Neural progenitor cell (in vitro differentiated cells): Measurements from ENCODE around the gene LILRB2. TPM values are rescaled to one million over a fixed set of nuclear protein-coding genes. Genes with fewer than 3 reads are reported as not detected.
"Not testable (repeated sequence)": the region's sequence is repeated elsewhere in the genome, so short reads cannot be mapped to it uniquely, and the experiment has no call there.

Experiments used
- DNase-seq: peaks from one replicate; pipeline ENCODE4 v3.0.0-alpha.2; 2016; ENCODE audit warnings: low spot score
- H2AFZ ChIP-seq: fragments of 200-600 bp; sonication (generic); replicated peaks from 2 replicates; pipeline ENCODE4 v1.6.1; 2016; ENCODE audit warnings: antibody characterized with exemption
- H3F3A ChIP-seq: fragments of 200-600 bp; sonication (generic); 2 replicates; pipeline ENCODE4 v1.6.1; 2016; ENCODE audit warnings: antibody characterized with exemption, low read depth
- H3K27ac ChIP-seq: fragments of 200-600 bp; sonication (generic); 2 replicates; pipeline ENCODE4 v1.5.1; 2016; ENCODE audit warnings: mild to moderate bottlenecking
- H3K27me3 ChIP-seq: fragments of 200-600 bp; sonication (generic); 2 replicates; pipeline ENCODE4 v1.6.1; 2016; ENCODE audit warnings: mild to moderate bottlenecking, moderate library complexity
- H3K36me3 ChIP-seq: fragments of 200-600 bp; sonication (generic); 2 replicates; pipeline ENCODE4 v1.5.1; 2016
- H3K4me1 ChIP-seq: fragments of 200-600 bp; sonication (generic); 2 replicates; pipeline ENCODE4 v1.6.1; 2016; ENCODE audit warnings: mixed run types
- H3K4me2 ChIP-seq: fragments of 200-600 bp; sonication (generic); 2 replicates; pipeline ENCODE4 v1.6.1; 2016
- H3K4me3 ChIP-seq: fragments of 200-600 bp; sonication (generic); 2 replicates; pipeline ENCODE4 v1.5.1; 2016
- H3K79me2 ChIP-seq: fragments of 200-600 bp; sonication (generic); 2 replicates; pipeline ENCODE4 v1.6.1; 2016; ENCODE audit warnings: low read depth
- H3K9ac ChIP-seq: fragments of 200-600 bp; sonication (generic); 2 replicates; pipeline ENCODE4 v1.6.1; 2016
- H3K9me3 ChIP-seq: fragments of 200-600 bp; sonication (generic); 2 replicates; pipeline ENCODE4 v1.5.1; 2016; ENCODE audit warnings: low read depth
- H4K20me1 ChIP-seq: fragments of 200-600 bp; sonication (generic); 2 replicates; pipeline ENCODE4 v1.6.1; 2016; ENCODE audit warnings: low read depth
- H3K27ac Mint-ChIP-seq: 3 replicates; pipeline ENCODE4 v1.8.0; 2021; ENCODE audit warnings: mixed read lengths
- H3K27me3 Mint-ChIP-seq: 2 replicates; pipeline ENCODE4 v1.8.0; 2022; ENCODE audit warnings: low read depth, mild to moderate bottlenecking, inconsistent platforms, moderate library complexity, mixed read lengths; ENCODE audit not compliant: insufficient read depth
- H3K36me3 Mint-ChIP-seq: 3 replicates; pipeline ENCODE4 v1.8.0; 2021; ENCODE audit warnings: mixed read lengths
- H3K4me1 Mint-ChIP-seq: 3 replicates; pipeline ENCODE4 v1.8.0; 2021; ENCODE audit warnings: mixed read lengths
- H3K4me3 Mint-ChIP-seq: 3 replicates; pipeline ENCODE4 v1.8.0; 2021; ENCODE audit warnings: mild to moderate bottlenecking, moderate library complexity, mixed read lengths
- H3K9me3 Mint-ChIP-seq: 3 replicates; pipeline ENCODE4 v1.8.0; 2020; ENCODE audit warnings: mixed read lengths
- CTCF ChIP-seq: fragments of 200-600 bp; sonication (generic); IDR thresholded peaks from 2 replicates; pipeline ENCODE4 v1.5.1; 2017; ENCODE audit warnings: antibody characterized with exemption, mild to moderate bottlenecking
- EZH2 ChIP-seq: fragments of 200-600 bp; sonication (generic); IDR thresholded peaks from 2 replicates; pipeline ENCODE4 v1.6.1; 2017; ENCODE audit warnings: antibody characterized with exemption, mild to moderate bottlenecking, moderate library complexity
- EZH2phosphoT487 ChIP-seq: fragments of 200-600 bp; sonication (generic); IDR thresholded peaks from 2 replicates; pipeline ENCODE4 v1.6.1; 2017; ENCODE audit warnings: antibody characterized with exemption
- microRNA-seq: library from miRNA; unstranded; fragments of <30 nt; microRNA quantifications from one replicate; pipeline ENCODE4, GENCODE V29; 2016
- small RNA-seq: library from RNA; depleted of rRNA; stranded (forward); fragments of <200 nt; gene quantifications from one replicate; pipeline ENCODE3, GENCODE V24; 2015
- total RNA-seq: library from RNA; depleted of rRNA; stranded (reverse); fragments of >200 nt; gene quantifications from 2 replicates; pipeline ENCODE4 v1.2.3, GENCODE V29; 2015; ENCODE audit warnings: low replicate concordance

Gene LILRB2
- total RNA-seq, 1 donor from 2014 or later, result not detected

- Histone ChIP-seq H3K9ac (no peak overlapping the region), H3K36me3 (no peaks in the 10 kb centered on the region), H3K4me1 (no peaks in the 10 kb centered on the region), H3F3A (no peaks in the 10 kb centered on the region), H2AFZ (no peak overlapping the region), H3K27ac (no peak overlapping the region), H3K4me3 (no peak overlapping the region), H3K27me3 (peaks cover 61% of the 10 kb centered on the region), H3K4me2 (no peak overlapping the region), H3K9me3 (no peaks in the 10 kb centered on the region), H3K79me2 (no peaks in the 10 kb centered on the region), H4K20me1 (no peaks in the 10 kb centered on the region)
- TF ChIP-seq EZH2 (no peak), CTCF (no peak), EZH2phosphoT487 (no peak)
- no peak overlapping the region for H3K27ac Mint-ChIP-seq
- no peak for DNase-seq
- H3K36me3 Mint-ChIP-seq, result no peaks in the 10 kb centered on the region
- H3K27me3 Mint-ChIP-seq, result peaks cover 3% of the 10 kb centered on the region
- H3K9me3 Mint-ChIP-seq, result peaks cover 20% of the 10 kb centered on the region
- no peaks in the 10 kb centered on the region for H3K4me1 Mint-ChIP-seq
- no peak overlapping the region for H3K4me3 Mint-ChIP-seq
These were observed 50.9 kb downstream of the LILRB2 start for GRCh38 chr19:54230031-54230430.

GRCh38 chr19:54229146-54229545 lies 51.8 kb downstream of the LILRB2 start:
- H3K79me2 ChIP-seq, result no peaks in the 10 kb centered on the region
- Mint-ChIP-seq H3K4me3 (no peak overlapping the region), H3K36me3 (no peaks in the 10 kb centered on the region), H3K27ac (no peak overlapping the region), H3K27me3 (peaks cover 3% of the 10 kb centered on the region), H3K4me1 (no peaks in the 10 kb centered on the region), H3K9me3 (peaks cover 14% of the 10 kb centered on the region)
- TF ChIP-seq EZH2phosphoT487 (no peak), CTCF (no peak), EZH2 (no peak)
- no peaks in the 10 kb centered on the region for H3K36me3 ChIP-seq
- no peaks in the 10 kb centered on the region for H3K4me1 ChIP-seq
- no peak overlapping the region for H3K27ac ChIP-seq
- H3K4me3 ChIP-seq, result no peak overlapping the region
- peaks cover 56% of the 10 kb centered on the region for H3K27me3 ChIP-seq
- no peak overlapping the region for H2AFZ ChIP-seq
- H4K20me1 ChIP-seq, result no peaks in the 10 kb centered on the region
- DNase-seq, result no peak
- H3K9me3 ChIP-seq, result no peaks in the 10 kb centered on the region
- H3F3A ChIP-seq, result no peaks in the 10 kb centered on the region
- H3K9ac ChIP-seq, result no peak overlapping the region
- no peak overlapping the region for H3K4me2 ChIP-seq

GRCh38 chr19:54224619-54225018 lies 56.3 kb downstream of the LILRB2 start:
- not testable (repeated sequence) for H3K9ac ChIP-seq, H3K4me1 ChIP-seq, H2AFZ ChIP-seq, H3K27ac Mint-ChIP-seq, H3K79me2 ChIP-seq, H3K4me1 Mint-ChIP-seq, H3K36me3 Mint-ChIP-seq, DNase-seq, H3K4me2 ChIP-seq, H3K9me3 Mint-ChIP-seq, H3K4me3 Mint-ChIP-seq, H3F3A ChIP-seq, H3K36me3 ChIP-seq, H3K9me3 ChIP-seq, H3K4me3 ChIP-seq, H4K20me1 ChIP-seq, H3K27me3 Mint-ChIP-seq, H3K27ac ChIP-seq
- peaks cover 24% of the 10 kb centered on the region for H3K27me3 ChIP-seq

GRCh38 chr19:54223937-54224281 lies 57.0 kb downstream of the LILRB2 start:
- H3K4me3 Mint-ChIP-seq, DNase-seq: not testable (repeated sequence)

More at GRCh38 chr19:54223937-54224281, 57.0 kb downstream of the LILRB2 start:
- H3K27ac Mint-ChIP-seq, result peak overlapping the region; percentile 66
- H3K79me2 ChIP-seq, H3K27ac ChIP-seq, H3K4me2 ChIP-seq, H3K9me3 Mint-ChIP-seq, H3K4me3 ChIP-seq, H3K36me3 Mint-ChIP-seq, H3K36me3 ChIP-seq, H3K27me3 Mint-ChIP-seq, H3K9me3 ChIP-seq, H3K4me1 ChIP-seq, H4K20me1 ChIP-seq, H2AFZ ChIP-seq, H3F3A ChIP-seq, H3K9ac ChIP-seq, H3K4me1 Mint-ChIP-seq: not testable (repeated sequence)
- H3K27me3 ChIP-seq, result peaks cover 20% of the 10 kb centered on the region

Small RNA genes lying within 50 kb of the gene (microRNA-seq; reads per million reads assigned to microRNA genes)
- not detected for gene MIR4752

Small RNA genes lying within 50 kb of the gene (small RNA-seq; reads per million reads assigned to genes)
- gene AC245884.12 (not detected), gene MIR4752 (not detected), gene RNU6-1307P (not detected)

Other genes starting within 250 kb of the LILRB2 start
- 0.12 TPM in 1 of 2 replicates, not detected in the other for gene VSTM1, start 217.2 kb downstream of the LILRB2 start, total RNA-seq
- not detected in 2 replicates for gene TARM1, start 199.7 kb downstream of the LILRB2 start, total RNA-seq
- gene OSCAR, start 180.3 kb downstream of the LILRB2 start, total RNA-seq, result 2.4 TPM in 1 of 2 replicates, not detected in the other
- gene NDUFA3, start 178.3 kb downstream of the LILRB2 start, total RNA-seq, result 40.3 and 75.9 TPM in 2 replicates
- 9.4 and 18.0 TPM in 2 replicates for gene TFPT, start 165.5 kb downstream of the LILRB2 start, total RNA-seq
- gene PRPF31, start 165.4 kb downstream of the LILRB2 start, total RNA-seq, result 62.0 and 64.4 TPM in 2 replicates
- gene CNOT3, start 143.3 kb downstream of the LILRB2 start, total RNA-seq, result 23.2 and 29.4 TPM in 2 replicates
- 2.7 and 5.4 TPM in 2 replicates for gene LENG1, start 121.4 kb downstream of the LILRB2 start, total RNA-seq
- 0.46 TPM in 1 of 2 replicates, not detected in the other for gene TMC4, start 108.0 kb downstream of the LILRB2 start, total RNA-seq
- 20.0 and 91.0 TPM in 2 replicates for gene MBOAT7, start 91.5 kb downstream of the LILRB2 start, total RNA-seq
- 10.3 and 37.3 TPM in 2 replicates for gene TSEN34, start 89.8 kb downstream of the LILRB2 start, total RNA-seq
- 1,773 and 2,732 TPM in 2 replicates for gene RPS9, start 80.3 kb downstream of the LILRB2 start, total RNA-seq
- gene LILRB3, start 58.1 kb downstream of the LILRB2 start, total RNA-seq, result not detected in 2 replicates
- gene LILRA6, start 38.3 kb downstream of the LILRB2 start, total RNA-seq, result not detected in 2 replicates
- gene LILRB5, start 23.8 kb downstream of the LILRB2 start, total RNA-seq, result not detected in 2 replicates
- not detected in 2 replicates for gene LILRA5, start 32.1 kb upstream of the LILRB2 start, total RNA-seq
- gene LILRA4, start 58.1 kb upstream of the LILRB2 start, total RNA-seq, result not detected in 2 replicates
- not detected in 2 replicates for gene LAIR1, start 83.8 kb upstream of the LILRB2 start, total RNA-seq
- 34.2 and 128 TPM in 2 replicates for gene TTYH1, start 134.4 kb upstream of the LILRB2 start, total RNA-seq
- 36.6 and 90.1 TPM in 2 replicates for gene LENG8, start 168.1 kb upstream of the LILRB2 start, total RNA-seq
- 0.79 and 4.0 TPM in 2 replicates for gene LENG9, start 182.7 kb upstream of the LILRB2 start, total RNA-seq
- 1.1 TPM in 1 of 2 replicates, not detected in the other for gene CDC42EP5, start 192.2 kb upstream of the LILRB2 start, total RNA-seq
- not detected in 2 replicates for gene LAIR2, start 221.7 kb upstream of the LILRB2 start, total RNA-seq